BLaER1 treated with 17β-estradiol and CSF1 and Interleukin-3, amounts not matched to agents 10 nM and 100 nM (cell line): ENCODE data around the gene SCARF1.

ENCODE experiments used
- H3K27ac ChIP-seq, 11 experiments: shearing (Covaris generic); formaldehyde crosslinking; 2 replicates each; pipeline ENCODE4 v1.8.1; 2022
- H3K27me3 ChIP-seq, 11 experiments: shearing (Covaris generic); formaldehyde crosslinking; 2 replicates each; pipeline ENCODE4 v1.8.1; 2022
- H3K36me3 ChIP-seq, 11 experiments: shearing (Covaris generic); formaldehyde crosslinking; 2 replicates each; pipeline ENCODE4 v1.8.1; 2022
- H3K4me1 ChIP-seq, 10 experiments: shearing (Covaris generic); formaldehyde crosslinking; 2 replicates each; pipeline ENCODE4 v1.8.1; 2022
- H3K4me2 ChIP-seq, 11 experiments: shearing (Covaris generic); formaldehyde crosslinking; 2 replicates each; pipeline ENCODE4 v1.8.1; 2022
- H3K4me3 ChIP-seq, 10 experiments: shearing (Covaris generic); formaldehyde crosslinking; 2 replicates each; pipeline ENCODE4 v1.8.1; 2022
- H3K9ac ChIP-seq, 11 experiments: shearing (Covaris generic); formaldehyde crosslinking; 2 replicates each; pipeline ENCODE4 v1.8.1; 2022
- H3K9me3 ChIP-seq, 11 experiments: shearing (Covaris generic); formaldehyde crosslinking; replicated peaks in 1 of 11; 2 replicates each; pipeline ENCODE4 v1.8.1; 2022
- H4K20me1 ChIP-seq, 11 experiments: shearing (Covaris generic); formaldehyde crosslinking; 2 replicates each; pipeline ENCODE4 v1.8.1; 2022
- Cebpa-rat ChIP-seq, 11 experiments: shearing (Covaris generic); IDR thresholded peaks; 2 replicates each; pipeline ENCODE4 v1.8.1; 2022

The SCARF1 gene

GRCh38 chr17:1643293-1643998 is 2.1 kb downstream of the SCARF1 start:
- Histone ChIP-seq H3K4me3 (peak overlapping the region; percentile 69 to 92 (median 84)), H3K9ac (peak overlapping the region; percentile 82 to 90 (median 87)), H4K20me1 (peaks cover 10 to 47% (median 34%) of the 10 kb centered on the region in 11 experiments; a peak in 18 of 22 replicates), H3K4me1 (peaks cover 64 to 80% (median 73%) of the 10 kb centered on the region in 10 experiments), H3K27me3 (no peaks in the 10 kb centered on the region), H3K27ac (peak overlapping the region; percentile 42 to 91 (median 83); a peak in 21 of 22 replicates), H3K9me3 (no peaks in the 10 kb centered on the region), H3K36me3 (peaks cover 13 to 46% (median 36%) of the 10 kb centered on the region in 11 experiments; a peak in 21 of 22 replicates), H3K4me2 (peak overlapping the region; percentile 92 to 100 (median 99))
- no peak for TF ChIP-seq Cebpa-rat (IDR thresholded peaks at IDR 0.05)

GRCh38 chr17:1641065-1641403 is 4.5 kb downstream of the SCARF1 start:
- H3K4me1 ChIP-seq: peaks cover 42 to 63% (median 51%) of the 10 kb centered on the region in 10 experiments
- peak overlapping the region in 9 of 11 experiments; percentile 5 to 54 (median 39); a peak in 6 of 22 replicates for H3K9ac ChIP-seq
- peak overlapping the region in 1 of 11 experiments; percentile 60; a peak in 2 of 22 replicates for H3K27ac ChIP-seq
- H3K4me3 ChIP-seq: no peak overlapping the region
- peaks cover 34 to 64% (median 58%) of the 10 kb centered on the region in 11 experiments for H3K36me3 ChIP-seq
- no peaks in the 10 kb centered on the region for H3K9me3 ChIP-seq
- H4K20me1 ChIP-seq: peaks cover 10 to 67% (median 44%) of the 10 kb centered on the region in 11 experiments; a peak in 18 of 22 replicates
- no peak for TF ChIP-seq Cebpa-rat (IDR thresholded peaks at IDR 0.05)
- peak overlapping the region in 4 of 11 experiments; percentile 4 to 49 (median 20); a peak in 6 of 22 replicates for H3K4me2 ChIP-seq
- no peaks in the 10 kb centered on the region for H3K27me3 ChIP-seq

- peak overlapping the region in 7 of 11 experiments; percentile 7 to 60 (median 18); a peak in 9 of 22 replicates for H3K27ac ChIP-seq
- H3K27me3 ChIP-seq: no peaks in the 10 kb centered on the region
- TF ChIP-seq Cebpa-rat (IDR thresholded peaks at IDR 0.05): no peak
- H3K9me3 ChIP-seq: no peaks in the 10 kb centered on the region
- H3K4me1 ChIP-seq: peaks cover 36 to 58% (median 47%) of the 10 kb centered on the region in 10 experiments
- H4K20me1 ChIP-seq: peaks cover 10 to 72% (median 44%) of the 10 kb centered on the region in 11 experiments; a peak in 18 of 22 replicates
- peak overlapping the region; percentile 2 to 57 (median 24); a peak in 18 of 22 replicates for H3K4me2 ChIP-seq
- H3K4me3 ChIP-seq: no peak overlapping the region
- H3K36me3 ChIP-seq: peaks cover 39 to 69% (median 64%) of the 10 kb centered on the region in 11 experiments
- peak overlapping the region in 10 of 11 experiments; percentile 5 to 59 (median 40); a peak in 13 of 22 replicates for H3K9ac ChIP-seq
Observed at GRCh38 chr17:1640329-1641064, 5.0 kb downstream of the SCARF1 start.

DNA sequence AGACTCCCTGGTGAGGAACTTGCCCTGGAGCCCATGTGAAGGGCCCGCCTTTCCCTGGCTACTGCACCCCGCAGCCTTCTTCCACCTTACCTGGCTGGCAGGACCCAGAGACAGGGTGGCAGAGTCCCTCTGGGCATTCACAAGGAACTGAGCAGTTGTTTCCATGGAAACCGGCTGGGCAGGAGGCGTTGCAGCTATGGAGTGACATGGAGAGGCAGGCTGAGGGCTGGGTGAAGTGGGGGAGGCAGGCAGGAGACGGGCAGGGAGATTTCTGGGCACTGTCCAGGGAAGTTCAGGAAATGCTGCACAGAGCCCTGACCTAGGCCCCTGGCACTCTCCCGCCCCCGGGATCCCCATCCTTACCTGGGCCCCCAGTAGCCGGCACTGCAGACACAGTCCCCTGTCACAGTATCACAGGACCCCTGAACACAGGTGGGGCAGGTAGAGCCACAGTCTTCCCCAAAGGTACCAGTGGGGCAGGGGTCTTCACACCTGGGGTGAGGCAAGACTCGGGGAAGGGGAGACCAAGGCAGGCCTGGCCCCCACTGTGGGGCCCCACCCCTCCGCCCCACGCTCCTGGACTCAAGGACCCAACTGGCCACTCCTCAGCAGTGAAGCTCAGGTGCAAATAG is 5.9 kb downstream of the SCARF1 start:
- Histone ChIP-seq H3K27ac (peak overlapping the region in 5 of 11 experiments; percentile 7 to 60 (median 18); a peak in 4 of 22 replicates), H3K9ac (peak overlapping the region in 10 of 11 experiments; percentile 34 to 59 (median 40); a peak in 13 of 22 replicates), H3K4me2 (peak overlapping the region; percentile 2 to 57 (median 24); a peak in 17 of 22 replicates), H3K9me3 (no peaks in the 10 kb centered on the region), H3K36me3 (peaks cover 47 to 78% (median 72%) of the 10 kb centered on the region in 11 experiments), H3K4me1 (peaks cover 28 to 53% (median 42%) of the 10 kb centered on the region in 10 experiments), H3K4me3 (no peak overlapping the region), H4K20me1 (peaks cover 10 to 80% (median 48%) of the 10 kb centered on the region in 11 experiments; a peak in 19 of 22 replicates), H3K27me3 (no peaks in the 10 kb centered on the region)
- no peak for TF ChIP-seq Cebpa-rat (IDR thresholded peaks at IDR 0.05)

DNA sequence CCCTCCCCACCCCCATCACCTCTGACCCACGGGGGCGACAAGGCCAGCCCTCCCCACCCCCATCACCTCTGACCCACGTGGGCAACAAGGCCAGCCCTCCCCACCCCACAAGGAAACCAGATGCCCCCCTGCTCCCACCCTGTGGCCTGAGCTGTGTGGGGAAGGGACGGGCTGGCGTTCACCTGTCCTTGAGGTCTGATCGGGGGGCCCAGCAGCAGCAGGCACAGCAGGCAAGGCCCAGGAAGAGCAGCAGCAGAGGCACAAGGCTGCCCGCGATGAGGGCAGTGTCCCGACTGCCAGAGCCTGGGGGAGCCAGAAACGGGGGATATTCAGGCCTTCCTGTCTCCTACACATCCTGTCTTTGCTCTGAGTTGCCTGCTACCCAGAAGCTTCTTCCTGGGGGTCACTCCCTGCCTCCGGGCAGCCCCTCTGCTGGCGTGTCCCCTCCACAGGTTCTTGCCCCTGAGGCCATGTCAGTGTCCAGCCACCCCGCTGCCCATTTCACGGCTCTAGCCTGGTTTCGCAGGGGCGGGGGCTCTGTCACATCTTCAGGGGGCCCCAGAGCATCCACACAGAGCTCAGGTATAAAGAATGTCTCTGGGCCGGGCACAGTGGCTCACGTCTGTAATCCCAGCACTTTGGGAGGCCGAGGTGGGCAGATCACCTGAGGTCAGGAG is 6.8 kb downstream of the SCARF1 start:
- Histone ChIP-seq H3K4me2 (peak overlapping the region in 6 of 11 experiments; percentile 4 to 57 (median 47); a peak in 10 of 22 replicates), H3K4me3 (no peak overlapping the region), H4K20me1 (peaks cover 5 to 87% (median 50%) of the 10 kb centered on the region in 11 experiments; a peak in 19 of 22 replicates), H3K4me1 (peaks cover 19 to 44% (median 34%) of the 10 kb centered on the region in 10 experiments), H3K36me3 (peaks cover 51 to 85% (median 77%) of the 10 kb centered on the region in 11 experiments), H3K27ac (peak overlapping the region in 6 of 11 experiments; percentile 6 to 60 (median 38); a peak in 10 of 22 replicates), H3K27me3 (no peaks in the 10 kb centered on the region), H3K9me3 (no peaks in the 10 kb centered on the region), H3K9ac (peak overlapping the region in 8 of 11 experiments; percentile 2 to 59 (median 24); a peak in 9 of 22 replicates)
- no peak for TF ChIP-seq Cebpa-rat (IDR thresholded peaks at IDR 0.05)

DNA sequence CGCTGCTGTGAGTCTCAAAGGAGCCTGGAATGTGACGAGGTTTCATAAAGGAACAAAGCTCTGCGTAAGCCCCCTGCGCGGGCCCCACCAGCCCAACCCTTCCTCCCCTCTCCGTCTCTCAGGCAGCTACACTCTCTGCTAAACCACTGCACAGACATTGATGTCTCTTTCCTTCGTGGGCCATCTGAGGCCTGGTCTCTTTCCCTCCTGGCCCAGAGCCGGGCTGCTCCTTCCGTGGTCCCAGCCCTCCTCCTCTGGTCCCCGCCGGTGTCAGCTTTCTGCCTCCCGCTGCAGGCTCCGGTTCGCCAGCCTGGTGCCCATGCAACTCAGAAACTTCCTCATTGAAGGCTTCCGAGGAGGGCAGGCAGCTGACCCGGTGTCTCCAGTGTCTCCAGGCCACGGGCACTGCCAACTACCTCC is 7.4 kb downstream of the SCARF1 start:
- Histone ChIP-seq H3K9me3 (no peaks in the 10 kb centered on the region), H3K27ac (peak overlapping the region in 5 of 11 experiments; percentile 17 to 54 (median 28); a peak in 7 of 22 replicates), H3K36me3 (peaks cover 51 to 91% (median 82%) of the 10 kb centered on the region in 11 experiments), H4K20me1 (peaks cover 4 to 88% (median 45%) of the 10 kb centered on the region in 11 experiments; a peak in 19 of 22 replicates), H3K9ac (peak overlapping the region in 6 of 11 experiments; percentile 3 to 38 (median 16); a peak in 6 of 22 replicates), H3K4me2 (peak overlapping the region in 4 of 11 experiments; percentile 45 to 57 (median 53); a peak in 6 of 22 replicates), H3K4me3 (no peak overlapping the region), H3K4me1 (peaks cover 14 to 39% (median 30%) of the 10 kb centered on the region in 10 experiments), H3K27me3 (no peaks in the 10 kb centered on the region)
- TF ChIP-seq Cebpa-rat (IDR thresholded peaks at IDR 0.05): no peak

DNA sequence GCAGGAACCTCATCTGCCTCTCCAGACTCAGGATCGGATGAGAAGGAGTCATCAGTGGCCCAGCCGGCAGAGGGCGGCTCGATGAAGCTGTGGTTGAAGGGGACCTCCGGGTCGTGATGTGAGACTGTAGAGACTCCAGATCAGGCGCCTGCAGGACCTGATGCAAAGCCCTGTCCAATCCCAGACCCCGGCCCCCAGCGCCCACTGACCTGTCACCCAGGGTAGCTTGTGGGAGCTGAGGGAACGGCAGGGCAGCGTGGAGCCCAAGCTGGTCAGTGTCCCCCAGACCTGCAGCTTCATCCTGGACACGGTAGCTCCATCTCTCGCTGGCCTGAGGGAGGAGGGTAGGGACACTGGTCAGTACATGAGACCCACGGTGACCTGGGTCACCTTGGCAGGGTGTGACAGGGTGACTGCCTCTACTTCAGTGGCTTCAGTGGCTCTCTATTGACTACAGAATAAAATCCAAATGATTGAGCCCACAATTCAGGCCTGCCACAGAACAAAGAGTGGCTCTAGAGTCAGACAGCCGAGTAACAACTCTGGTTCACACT is 8.7 kb downstream of the SCARF1 start:
- no peak overlapping the region for H3K4me2 ChIP-seq
- no peaks in the 10 kb centered on the region for H3K9me3 ChIP-seq
- H3K9ac ChIP-seq: no peak overlapping the region
- H3K36me3 ChIP-seq: peaks cover 49 to 95% (median 77%) of the 10 kb centered on the region in 11 experiments
- TF ChIP-seq Cebpa-rat (IDR thresholded peaks at IDR 0.05): no peak
- H3K4me1 ChIP-seq: peaks cover 15 to 46% (median 35%) of the 10 kb centered on the region in 10 experiments
- H4K20me1 ChIP-seq: peaks cover 0 to 94% (median 43%) of the 10 kb centered on the region in 11 experiments; a peak in 19 of 22 replicates
- H3K27me3 ChIP-seq: no peaks in the 10 kb centered on the region
- H3K4me3 ChIP-seq: no peak overlapping the region
- no peak overlapping the region for H3K27ac ChIP-seq
